SU-DHL-6 (cell line): ENCODE data around the gene ERBB2.

Experiments used
- CTCF ChIP-seq: fragments of 200-600 bp; sonication (generic); IDR thresholded peaks from one replicate; pipeline ENCODE4 v1.5.1; 2017; ENCODE audit warnings: antibody characterized with exemption, mild to moderate bottlenecking, low read length, moderate library complexity; ENCODE audit not compliant: insufficient read depth, poor library complexity, severe bottlenecking
- EZH2phosphoT487 ChIP-seq: fragments of 200-600 bp; sonication (generic), shearing (Covaris generic); conservative IDR thresholded peaks from 2 replicates; pipeline ENCODE4 v1.6.1; 2018; ENCODE audit warnings: mild to moderate bottlenecking, antibody characterized with exemption, low read length, moderate library complexity, mixed read lengths

GRCh38 chr17:39688475-39688835 is 11.4 kb upstream of the ERBB2 start:
- TF ChIP-seq CTCF = no peak
- no peak for TF ChIP-seq EZH2phosphoT487
